ENCODE measurements around the gene EIF3L.

EIF3L gene

GRCh38 chr22:37865510-37865909 is 16.3 kb downstream of the EIF3L start:
- no peak overlapping the region for H2AFZ ChIP-seq (ENCODE audit: low read depth, low read length, severe bottlenecking)
- H3K9me2 ChIP-seq (replicated peaks; ENCODE audit: insufficient read depth, low read length), result no peaks in the 10 kb centered on the region
- H4K20me1 ChIP-seq (ENCODE audit: low read depth, low read length), result no peaks in the 10 kb centered on the region; the same call in 1 of the 2 replicates
- H3K9me3 ChIP-seq (ENCODE audit: insufficient read depth, low read length), result no peaks in the 10 kb centered on the region
- no peak overlapping the region for H3K4me3 ChIP-seq (ENCODE audit: insufficient read depth, low read length, poor library complexity, severe bottlenecking)
- H3F3A ChIP-seq (ENCODE audit: insufficient read depth), result peaks cover 9% of the 10 kb centered on the region; the same call in 1 of the 2 replicates
- H3K27me3 ChIP-seq (ENCODE audit: low read length), result no peaks in the 10 kb centered on the region
- no peak for TF ChIP-seq EZH2phosphoT487 (conservative IDR thresholded peaks at IDR 0.05; ENCODE audit: low read length)
- no peak overlapping the region for H3K9ac ChIP-seq (ENCODE audit: low read length)
- H3K79me2 ChIP-seq (ENCODE audit: insufficient read depth, low read length), result peaks cover 8% of the 10 kb centered on the region; the same call in 1 of the 2 replicates
- peaks cover 35% of the 10 kb centered on the region for H3K36me3 ChIP-seq (ENCODE audit: low read length)
- H3K27ac ChIP-seq (ENCODE audit: low read depth, low read length), result no peak overlapping the region
- H3K4me2 ChIP-seq (ENCODE audit: low read depth, low read length, poor library complexity, severe bottlenecking), result no peak overlapping the region

DNA sequence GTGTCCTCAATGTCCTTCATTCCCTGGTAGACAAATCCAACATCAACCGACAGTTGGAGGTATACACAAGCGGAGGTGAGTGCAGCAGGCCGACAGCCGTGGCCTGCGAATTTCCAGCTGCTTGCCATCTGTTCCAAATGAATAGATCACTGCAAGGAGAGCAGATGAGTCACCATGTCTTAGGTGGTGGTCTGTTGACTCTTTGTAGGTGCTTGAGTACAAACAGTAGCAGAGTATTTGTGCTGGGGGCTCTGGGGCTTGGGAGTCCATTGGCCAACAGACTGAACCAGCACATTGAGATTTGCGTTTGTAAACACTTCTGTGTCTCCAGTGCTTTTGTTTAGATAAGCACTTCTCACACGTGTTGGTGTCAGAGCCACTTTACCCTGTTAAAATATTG is 21.1 kb downstream of the EIF3L start:
- H3K4me2 ChIP-seq (ENCODE audit: low read depth, low read length, poor library complexity, severe bottlenecking), result no peak overlapping the region
- peaks cover 8% of the 10 kb centered on the region; the same call in 1 of the 2 replicates for H3K79me2 ChIP-seq (ENCODE audit: insufficient read depth, low read length)

GRCh38 chr22:37880668-37881440 is 31.6 kb downstream of the EIF3L start:
- Histone ChIP-seq H3K9me3 (ENCODE audit: insufficient read depth, low read length) (no peaks in the 10 kb centered on the region), H3K79me2 (ENCODE audit: insufficient read depth, low read length) (peaks cover 19% of the 10 kb centered on the region), H2AFZ (ENCODE audit: low read depth, low read length, severe bottlenecking) (no peak overlapping the region), H3K36me3 (ENCODE audit: low read length) (peaks cover 18% of the 10 kb centered on the region), H3K27ac (ENCODE audit: low read depth, low read length) (no peak overlapping the region), H3K9ac (ENCODE audit: low read length) (no peak overlapping the region), H3K9me2 (replicated peaks; ENCODE audit: insufficient read depth, low read length) (no peaks in the 10 kb centered on the region), H3K27me3 (ENCODE audit: low read length) (no peaks in the 10 kb centered on the region), H3K4me2 (ENCODE audit: low read depth, low read length, poor library complexity, severe bottlenecking) (no peak overlapping the region), H4K20me1 (ENCODE audit: low read depth, low read length) (no peaks in the 10 kb centered on the region), H3F3A (ENCODE audit: insufficient read depth) (no peaks in the 10 kb centered on the region), H3K4me3 (ENCODE audit: insufficient read depth, low read length, poor library complexity, severe bottlenecking) (no peak overlapping the region)
- TF ChIP-seq, protein P1, sequence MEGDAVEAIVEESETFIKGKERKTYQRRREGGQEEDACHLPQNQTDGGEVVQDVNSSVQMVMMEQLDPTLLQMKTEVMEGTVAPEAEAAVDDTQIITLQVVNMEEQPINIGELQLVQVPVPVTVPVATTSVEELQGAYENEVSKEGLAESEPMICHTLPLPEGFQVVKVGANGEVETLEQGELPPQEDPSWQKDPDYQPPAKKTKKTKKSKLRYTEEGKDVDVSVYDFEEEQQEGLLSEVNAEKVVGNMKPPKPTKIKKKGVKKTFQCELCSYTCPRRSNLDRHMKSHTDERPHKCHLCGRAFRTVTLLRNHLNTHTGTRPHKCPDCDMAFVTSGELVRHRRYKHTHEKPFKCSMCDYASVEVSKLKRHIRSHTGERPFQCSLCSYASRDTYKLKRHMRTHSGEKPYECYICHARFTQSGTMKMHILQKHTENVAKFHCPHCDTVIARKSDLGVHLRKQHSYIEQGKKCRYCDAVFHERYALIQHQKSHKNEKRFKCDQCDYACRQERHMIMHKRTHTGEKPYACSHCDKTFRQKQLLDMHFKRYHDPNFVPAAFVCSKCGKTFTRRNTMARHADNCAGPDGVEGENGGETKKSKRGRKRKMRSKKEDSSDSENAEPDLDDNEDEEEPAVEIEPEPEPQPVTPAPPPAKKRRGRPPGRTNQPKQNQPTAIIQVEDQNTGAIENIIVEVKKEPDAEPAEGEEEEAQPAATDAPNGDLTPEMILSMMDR (IDR thresholded peaks at IDR 0.05; ENCODE audit: insufficient read depth, low read length, poor library complexity, severe bottlenecking), result no peak
- TF ChIP-seq EZH2phosphoT487 (conservative IDR thresholded peaks at IDR 0.05; ENCODE audit: low read length), result no peak

More for the DNA sequence above, 21.1 kb downstream of the EIF3L start:
- Histone ChIP-seq H3K36me3 (ENCODE audit: low read length) (peaks cover 39% of the 10 kb centered on the region; the same call in 1 of the 2 replicates), H3K9me2 (replicated peaks; ENCODE audit: insufficient read depth, low read length) (no peaks in the 10 kb centered on the region), H2AFZ (ENCODE audit: low read depth, low read length, severe bottlenecking) (no peak overlapping the region), H3K27ac (ENCODE audit: low read depth, low read length) (no peak overlapping the region), H3F3A (ENCODE audit: insufficient read depth) (no peaks in the 10 kb centered on the region), H3K9ac (ENCODE audit: low read length) (no peak overlapping the region), H4K20me1 (ENCODE audit: low read depth, low read length) (no peaks in the 10 kb centered on the region; the same call in 1 of the 2 replicates), H3K4me3 (ENCODE audit: insufficient read depth, low read length, poor library complexity, severe bottlenecking) (no peak overlapping the region), H3K9me3 (ENCODE audit: insufficient read depth, low read length) (no peaks in the 10 kb centered on the region), H3K27me3 (ENCODE audit: low read length) (no peaks in the 10 kb centered on the region)
- no peak for TF ChIP-seq EZH2phosphoT487 (conservative IDR thresholded peaks at IDR 0.05; ENCODE audit: low read length)
- TF ChIP-seq, protein P1 (IDR thresholded peaks at IDR 0.05; ENCODE audit: insufficient read depth, low read length, poor library complexity, severe bottlenecking), result no peak

DNA sequence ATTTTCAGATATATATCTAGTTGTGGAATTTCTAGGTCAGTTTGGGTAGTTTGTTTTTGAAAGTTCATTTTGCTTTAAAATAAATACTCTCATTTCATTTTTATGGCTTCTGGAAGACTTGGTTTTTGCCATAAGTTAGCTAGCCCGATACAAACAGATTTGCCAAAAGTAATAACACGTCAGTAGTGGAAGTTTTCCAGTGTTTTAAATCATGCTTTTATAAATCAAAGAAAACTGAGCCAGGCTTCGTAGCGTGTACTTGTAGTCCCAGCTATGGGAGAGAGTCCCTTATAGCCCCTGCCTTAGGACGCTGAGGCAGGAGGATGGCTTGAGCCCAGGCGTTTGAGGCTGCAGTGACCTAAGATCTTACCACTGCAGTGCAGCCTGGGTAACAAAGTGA is 35.2 kb downstream of the EIF3L start:
- Histone ChIP-seq H3F3A (ENCODE audit: insufficient read depth) (no peaks in the 10 kb centered on the region), H3K36me3 (ENCODE audit: low read length) (peaks cover 17% of the 10 kb centered on the region), H3K4me2 (ENCODE audit: low read depth, low read length, poor library complexity, severe bottlenecking) (no peak overlapping the region), H3K9me3 (ENCODE audit: insufficient read depth, low read length) (no peaks in the 10 kb centered on the region), H3K4me3 (ENCODE audit: insufficient read depth, low read length, poor library complexity, severe bottlenecking) (no peak overlapping the region), H3K79me2 (ENCODE audit: insufficient read depth, low read length) (peaks cover 19% of the 10 kb centered on the region), H3K27me3 (ENCODE audit: low read length) (no peaks in the 10 kb centered on the region), H4K20me1 (ENCODE audit: low read depth, low read length) (no peaks in the 10 kb centered on the region), H3K9me2 (replicated peaks; ENCODE audit: insufficient read depth, low read length) (no peaks in the 10 kb centered on the region), H3K27ac (ENCODE audit: low read depth, low read length) (no peak overlapping the region), H3K9ac (ENCODE audit: low read length) (no peak overlapping the region), H2AFZ (ENCODE audit: low read depth, low read length, severe bottlenecking) (no peak overlapping the region)
- no peak for TF ChIP-seq EZH2phosphoT487 (conservative IDR thresholded peaks at IDR 0.05; ENCODE audit: low read length)
- TF ChIP-seq, protein P1 (IDR thresholded peaks at IDR 0.05; ENCODE audit: insufficient read depth, low read length, poor library complexity, severe bottlenecking), result no peak
